Placental epithelial cell (primary cell): ENCODE results near the gene KLHL40. TPM values are rescaled to one million over a fixed set of nuclear protein-coding genes. Genes with fewer than 3 reads are reported as not detected.

ENCODE experiments used
- total RNA-seq: library from RNA; depleted of rRNA; stranded (reverse); fragments of >200 nt; gene quantifications from 2 replicates; pipeline ENCODE4 v1.2.3, GENCODE V29; 2012

Gene KLHL40, protein sequence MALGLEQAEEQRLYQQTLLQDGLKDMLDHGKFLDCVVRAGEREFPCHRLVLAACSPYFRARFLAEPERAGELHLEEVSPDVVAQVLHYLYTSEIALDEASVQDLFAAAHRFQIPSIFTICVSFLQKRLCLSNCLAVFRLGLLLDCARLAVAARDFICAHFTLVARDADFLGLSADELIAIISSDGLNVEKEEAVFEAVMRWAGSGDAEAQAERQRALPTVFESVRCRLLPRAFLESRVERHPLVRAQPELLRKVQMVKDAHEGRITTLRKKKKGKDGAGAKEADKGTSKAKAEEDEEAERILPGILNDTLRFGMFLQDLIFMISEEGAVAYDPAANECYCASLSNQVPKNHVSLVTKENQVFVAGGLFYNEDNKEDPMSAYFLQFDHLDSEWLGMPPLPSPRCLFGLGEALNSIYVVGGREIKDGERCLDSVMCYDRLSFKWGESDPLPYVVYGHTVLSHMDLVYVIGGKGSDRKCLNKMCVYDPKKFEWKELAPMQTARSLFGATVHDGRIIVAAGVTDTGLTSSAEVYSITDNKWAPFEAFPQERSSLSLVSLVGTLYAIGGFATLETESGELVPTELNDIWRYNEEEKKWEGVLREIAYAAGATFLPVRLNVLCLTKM
- total RNA-seq = not detected in 2 replicates

DNA sequence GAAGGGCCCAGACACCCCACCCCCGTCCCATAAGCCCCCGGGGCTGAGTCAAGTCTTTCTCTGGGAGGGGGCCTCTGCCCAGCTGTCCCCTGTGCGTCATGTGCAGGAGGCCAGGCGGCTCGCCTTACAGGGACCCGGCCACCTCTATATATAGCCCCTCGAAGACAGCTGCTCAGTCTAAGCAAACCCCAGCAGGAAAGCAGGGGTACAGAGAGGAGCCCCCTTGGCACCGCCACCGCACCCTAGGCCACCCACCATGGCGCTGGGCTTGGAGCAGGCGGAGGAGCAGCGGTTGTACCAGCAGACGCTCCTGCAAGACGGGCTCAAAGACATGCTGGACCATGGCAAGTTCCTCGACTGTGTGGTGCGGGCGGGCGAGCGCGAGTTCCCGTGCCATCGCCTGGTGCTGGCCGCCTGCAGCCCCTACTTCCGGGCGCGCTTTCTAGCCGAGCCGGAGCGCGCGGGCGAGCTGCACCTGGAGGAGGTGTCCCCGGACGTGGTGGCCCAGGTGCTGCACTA is at the start of gene KLHL40:
KLHL40 (plus strand) TSS at position 175 of the 519 bp plus-strand sequence; CDS start at position 257, 82 bp downstream.

DNA sequence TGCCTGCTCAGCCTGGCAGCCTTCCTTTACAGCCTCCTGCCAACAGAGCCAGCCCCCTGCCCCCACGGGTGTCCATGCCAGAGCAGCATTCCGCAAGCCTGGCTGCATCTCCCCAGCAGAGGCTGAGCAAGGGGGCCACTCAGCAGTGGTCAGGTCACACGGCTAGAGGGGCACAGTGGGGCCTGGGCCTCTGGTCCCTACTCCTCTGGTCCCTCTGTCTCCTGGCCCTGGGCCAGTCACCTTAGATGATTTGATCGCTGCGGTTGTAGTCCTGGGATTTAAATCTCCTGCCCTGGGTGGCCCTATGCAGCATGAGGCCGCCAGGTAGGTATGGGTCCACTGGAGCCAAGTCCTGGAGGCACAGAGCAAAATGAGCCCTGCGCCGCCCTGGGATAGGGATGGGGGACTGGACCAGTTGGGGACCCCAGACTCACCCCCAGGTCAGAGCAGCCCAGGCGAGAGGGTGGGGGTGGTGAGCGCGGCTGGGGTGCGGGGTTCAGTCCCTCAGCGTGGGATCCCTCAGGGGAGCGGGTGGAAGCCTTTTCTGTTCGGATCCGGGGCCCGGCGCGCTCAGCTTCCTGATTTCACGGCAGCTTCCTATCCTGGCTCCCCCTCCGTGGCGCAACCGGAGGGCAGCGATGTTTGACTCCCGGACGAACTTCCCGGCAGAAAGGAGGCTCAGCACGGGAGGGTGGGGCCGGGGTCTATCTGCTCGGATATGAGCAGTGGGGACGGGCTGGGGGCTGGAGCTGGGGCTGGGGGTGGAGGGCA is 31.6 kb upstream of the KLHL40 start, which contains the start of gene ZBTB47:
ZBTB47 (plus strand) TSS at position 138 of the 771 bp plus-strand sequence. CDS start 4,659 bp downstream, outside the sequence.

DNA sequence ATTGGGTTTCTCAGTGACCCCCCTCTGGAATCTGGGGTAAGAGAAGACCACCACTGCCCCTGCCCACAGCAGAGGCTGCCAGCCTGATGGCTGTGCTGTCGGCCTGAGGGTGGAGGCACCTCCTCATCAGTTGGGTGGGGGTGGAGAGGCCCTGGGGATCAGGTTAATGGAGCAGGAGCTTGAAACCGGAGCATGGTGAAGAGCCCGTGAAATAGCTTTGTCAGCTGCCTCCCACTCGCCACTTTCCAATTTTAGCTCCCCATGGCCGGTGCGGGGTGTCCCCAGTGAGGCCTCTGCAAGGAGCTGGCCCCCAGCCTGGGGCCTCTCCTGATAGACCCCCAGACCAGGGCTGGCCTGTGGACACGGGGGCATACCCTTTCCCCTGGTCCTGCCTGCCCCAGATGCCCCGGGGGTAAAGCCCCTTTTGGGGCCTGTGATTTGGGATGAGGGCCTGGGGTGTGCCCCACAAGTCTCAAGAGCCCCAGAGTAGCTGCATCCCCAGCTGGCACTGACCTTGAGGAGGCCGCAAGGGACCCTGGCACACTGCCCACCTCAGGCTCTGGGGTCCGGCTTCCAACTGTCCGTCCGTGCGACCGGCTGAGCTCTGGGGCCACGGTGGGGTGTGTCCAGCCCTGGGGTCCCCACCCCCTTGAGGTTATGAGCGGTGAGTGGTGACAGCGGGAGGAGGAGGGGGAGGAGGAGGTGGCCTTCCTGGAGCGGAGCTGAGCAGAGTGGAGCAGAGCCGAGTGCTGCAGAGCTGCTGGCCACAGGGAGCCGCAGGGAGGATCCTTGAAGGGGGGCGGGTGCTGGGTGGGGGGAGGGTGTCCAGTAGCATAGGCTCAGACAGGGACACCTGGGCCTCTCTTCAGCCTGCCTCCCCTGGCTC is 17.0 kb downstream of the KLHL40 start, which contains the start of gene HHATL:
HHATL (minus strand) TSS at position 733 of the 886 bp plus-strand sequence. CDS start 1,972 bp downstream, outside the sequence.

Other genes starting within 250 kb of the KLHL40 start
- gene VIPR1, start 182.9 kb upstream of the KLHL40 start, total RNA-seq = under 0.01 and 0.33 TPM in 2 replicates
- gene SEC22C, start 103.6 kb upstream of the KLHL40 start, total RNA-seq = 34.9 and 65.2 TPM in 2 replicates
- 12.8 and 16.1 TPM in 2 replicates for gene SS18L2, start 94.7 kb upstream of the KLHL40 start, total RNA-seq
- gene NKTR, start 84.9 kb upstream of the KLHL40 start, total RNA-seq = 97.9 and 124 TPM in 2 replicates
- gene ZBTB47, start 31.8 kb upstream of the KLHL40 start, total RNA-seq = 56.9 and 61.3 TPM in 2 replicates
- not detected in 2 replicates for gene HHATL, start 17.3 kb downstream of the KLHL40 start, total RNA-seq
- gene CCDC13, start 87.7 kb downstream of the KLHL40 start, total RNA-seq = 0.11 and 0.79 TPM in 2 replicates
- gene HIGD1A, start 119.0 kb downstream of the KLHL40 start, total RNA-seq = 80.5 and 181 TPM in 2 replicates
- gene ACKR2, start 123.9 kb downstream of the KLHL40 start, total RNA-seq = 58.5 and 83.1 TPM in 2 replicates
- gene CYP8B1, start 190.3 kb downstream of the KLHL40 start, total RNA-seq = not detected in 2 replicates
- 17.1 and 19.6 TPM in 2 replicates for gene ZNF662, start 220.6 kb downstream of the KLHL40 start, total RNA-seq